ENCODE data around the gene RPS21. TPM values are rescaled to one million over a fixed set of nuclear protein-coding genes. Genes with fewer than 3 reads are reported as not detected.

The RPS21 gene
- total RNA-seq, 1 experiment from 2014 or later = 2,286 TPM

- no peak for DNase-seq (ENCODE audit: low spot score)
Measured at GRCh38 chr20:62378215-62378614, 8.7 kb upstream of the RPS21 start.

DNA sequence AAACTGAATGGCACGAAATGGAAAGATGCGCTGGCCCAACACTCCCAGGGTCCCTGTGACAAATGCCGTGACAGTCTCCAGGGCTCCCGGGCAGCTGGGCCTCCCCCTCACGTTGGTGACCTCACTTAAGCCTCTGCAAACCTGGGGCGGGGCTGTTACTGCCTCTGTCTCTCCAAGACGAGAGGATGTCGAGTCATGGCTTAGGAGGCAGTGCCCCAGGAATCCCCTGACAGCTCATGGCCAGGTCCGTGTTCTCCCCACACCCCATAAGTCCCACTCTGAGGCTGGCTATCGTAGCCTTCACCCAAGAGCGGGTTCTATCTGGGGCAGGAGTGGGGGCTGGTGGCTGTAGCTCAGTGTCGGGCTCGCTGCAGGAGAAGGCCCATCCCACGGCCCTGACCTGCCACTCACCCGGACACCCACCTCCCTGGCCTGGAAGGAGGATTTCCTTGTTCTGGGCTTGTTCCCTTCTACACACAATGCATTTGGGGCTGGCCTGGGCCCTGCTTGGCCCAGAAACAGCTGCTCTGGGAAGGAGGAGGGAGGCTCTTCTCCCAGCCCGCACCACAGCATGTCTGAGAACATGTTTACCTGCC, 5.6 kb upstream of the RPS21 start:
- DNase-seq (ENCODE audit: low spot score) = no peak

DNA sequence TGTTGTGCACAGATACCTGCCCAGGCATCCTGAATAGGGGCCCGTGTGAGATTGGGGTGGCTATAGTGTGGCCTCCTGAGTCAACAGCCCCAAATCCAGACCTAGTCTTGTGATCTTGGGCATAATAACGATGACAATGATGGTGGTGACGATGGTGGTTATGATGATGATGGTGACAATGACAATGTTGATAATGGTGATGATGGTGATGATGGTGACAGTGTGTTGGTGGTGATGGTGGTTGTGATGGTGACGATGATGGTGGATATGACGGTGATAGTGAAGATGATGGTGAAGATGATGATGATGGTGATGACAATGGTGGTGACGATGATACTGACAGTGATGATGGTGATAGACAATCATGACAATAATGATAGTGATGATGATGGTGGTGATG, 5.1 kb upstream of the RPS21 start:
- DNase-seq (ENCODE audit: low spot score) = no peak

GRCh38 chr20:62382306-62383198, 4.4 kb upstream of the RPS21 start:
- peak; percentile 82 for DNase-seq (ENCODE audit: low spot score)

- no peak for DNase-seq (ENCODE audit: low spot score)
Measured at GRCh38 chr20:62387219-62387913, 463 bp downstream of the RPS21 start.

DNA sequence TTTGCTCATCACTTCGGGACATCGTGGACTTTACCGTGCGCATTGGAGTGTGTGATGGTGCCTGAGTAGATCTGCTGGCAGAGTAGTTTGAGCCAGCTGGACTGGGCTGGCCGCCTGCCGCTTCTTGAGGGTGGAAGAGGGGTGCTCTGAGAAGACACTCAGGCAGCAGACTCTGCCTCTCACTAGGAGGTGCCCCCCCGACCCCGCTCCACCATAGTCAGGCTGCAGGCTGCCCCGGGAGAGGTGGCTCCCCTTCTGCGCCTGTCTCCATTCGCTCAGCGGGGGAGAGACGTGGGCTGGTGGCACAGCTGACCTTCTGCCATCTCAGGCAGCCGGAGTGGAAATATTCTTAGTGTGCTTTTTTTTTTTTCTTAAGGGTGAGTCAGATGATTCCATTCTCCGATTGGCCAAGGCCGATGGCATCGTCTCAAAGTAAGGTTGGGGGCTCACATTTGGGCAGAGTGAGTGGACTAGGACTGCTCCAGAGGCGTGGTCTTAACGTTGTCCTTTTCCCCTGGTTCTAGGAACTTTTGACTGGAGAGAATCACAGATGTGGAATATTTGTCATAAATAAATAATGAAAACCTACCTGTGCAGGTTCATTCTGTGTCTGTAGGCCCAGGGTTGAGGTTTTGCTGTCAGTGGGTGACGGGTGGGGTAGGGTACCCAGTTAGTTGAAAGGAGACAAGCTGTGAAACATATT, 1.2 kb downstream of the RPS21 start:
- no peak for DNase-seq (ENCODE audit: low spot score)

GRCh38 chr20:62388839-62389600, 2.1 kb downstream of the RPS21 start:
- no peak for DNase-seq (ENCODE audit: low spot score)

DNA sequence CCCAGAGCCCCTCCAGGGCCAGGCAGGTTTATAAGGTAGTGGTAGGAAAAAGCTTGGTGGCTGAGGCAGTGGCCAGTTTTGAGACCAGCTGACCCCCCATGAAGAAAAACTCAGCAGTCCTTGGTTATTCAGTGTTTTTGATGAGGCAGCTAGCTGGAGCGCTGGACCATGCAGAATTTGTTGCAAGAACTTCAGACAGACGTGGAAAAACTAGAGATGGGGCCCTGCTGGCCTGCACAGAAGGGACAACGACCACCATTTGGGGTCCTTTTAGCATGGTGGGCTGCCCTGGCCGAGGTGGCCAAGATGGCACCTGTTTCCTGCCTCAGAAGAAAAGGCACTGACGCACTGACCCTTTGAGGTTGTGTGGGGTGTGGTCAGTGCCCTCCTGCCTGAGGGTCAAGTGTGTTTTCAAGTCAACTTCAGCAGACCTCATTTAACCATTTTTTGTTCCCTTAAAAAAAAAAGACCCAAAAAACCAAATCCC, 2.7 kb downstream of the RPS21 start:
- no peak for DNase-seq (ENCODE audit: low spot score)

GRCh38 chr20:62390317-62391164, 3.6 kb downstream of the RPS21 start:
- no peak for DNase-seq (ENCODE audit: low spot score)

DNA sequence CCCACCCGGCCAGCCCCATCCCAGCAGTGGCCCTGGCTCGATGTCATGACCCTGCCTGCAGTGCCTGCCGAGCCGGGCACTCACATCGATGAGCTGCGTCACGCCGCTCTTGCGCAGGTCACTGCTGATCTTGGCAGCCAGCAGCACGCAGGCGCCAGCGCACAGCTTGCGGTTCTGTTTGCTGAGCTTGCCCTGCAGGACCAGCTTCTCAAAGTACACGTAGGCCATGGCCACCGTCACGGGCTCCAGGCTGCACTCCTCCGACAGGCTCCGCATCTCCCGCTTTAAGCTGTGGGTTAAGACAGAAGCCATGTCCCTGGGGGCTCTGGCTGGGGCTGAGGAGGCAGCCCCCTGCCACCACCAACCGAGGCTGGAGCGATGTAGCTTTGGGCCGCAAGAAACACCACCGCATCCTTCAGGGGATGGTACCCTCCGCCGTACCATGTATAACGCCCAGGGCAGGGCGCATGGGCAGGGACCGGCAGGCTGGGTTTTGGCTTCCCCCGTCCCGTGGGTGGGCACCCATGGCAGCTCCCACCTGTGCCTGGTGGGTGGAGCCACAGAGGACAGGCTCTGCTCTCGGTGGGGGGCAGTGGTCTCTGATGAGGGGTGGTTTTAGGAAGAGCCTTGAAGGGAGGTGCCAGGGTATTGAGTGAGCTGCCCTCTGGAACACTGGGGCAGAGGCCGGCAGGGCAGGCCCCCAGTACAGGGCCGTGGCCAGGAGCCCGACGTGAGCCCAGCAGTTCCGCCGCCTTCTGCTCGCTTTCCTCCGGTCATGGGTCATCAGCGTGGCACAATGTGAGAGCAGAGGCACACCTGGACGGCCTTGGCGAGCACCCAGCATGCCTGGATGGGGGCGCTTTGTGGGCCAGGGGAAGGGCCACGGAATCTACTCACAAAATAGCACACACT, 4.5 kb downstream of the RPS21 start:
- no peak for DNase-seq (ENCODE audit: low spot score)

GRCh38 chr20:62392077-62392418, 5.1 kb downstream of the RPS21 start:
- no peak for DNase-seq (ENCODE audit: low spot score)

- no peak for DNase-seq (ENCODE audit: low spot score)
Measured at GRCh38 chr20:62392621-62393334, 5.9 kb downstream of the RPS21 start.

GRCh38 chr20:62393335-62393665, 6.4 kb downstream of the RPS21 start:
- DNase-seq (ENCODE audit: low spot score) = no peak

DNA sequence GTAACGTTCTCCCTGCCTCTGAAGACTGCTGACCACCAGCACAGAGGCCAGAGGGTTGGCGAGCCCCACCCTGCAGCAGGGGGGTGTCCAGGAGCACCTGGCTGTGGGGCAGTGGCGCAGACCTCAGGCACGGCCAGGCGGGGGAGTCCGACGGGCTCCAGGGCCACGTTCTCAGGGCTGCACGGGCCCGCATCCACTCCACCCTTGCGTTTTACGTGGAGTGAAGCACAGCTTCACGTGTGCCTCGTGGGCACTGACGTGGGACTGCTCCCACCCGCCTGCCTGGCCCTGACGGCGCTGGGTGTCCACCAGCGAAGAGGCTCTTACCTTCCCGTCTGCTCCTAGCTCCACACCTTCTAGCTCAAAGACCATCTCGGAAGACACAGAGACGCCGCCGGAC, 6.9 kb downstream of the RPS21 start:
- no peak for DNase-seq (ENCODE audit: low spot score)

- DNase-seq (ENCODE audit: low spot score) = no peak
Measured at GRCh38 chr20:62394248-62395245, 7.6 kb downstream of the RPS21 start.

- no peak for DNase-seq (ENCODE audit: low spot score)
Measured at GRCh38 chr20:62395311-62396242, 8.7 kb downstream of the RPS21 start.

Data from A172 (cell line).